Breast epithelium (tissue), 4 donors: Measurements from ENCODE around the gene OSBPL10. TPM values are rescaled to one million over a fixed set of nuclear protein-coding genes. Genes with fewer than 3 reads are reported as not detected.

Source experiments
- DNase-seq, 2 donors: peaks; one replicate each; pipeline ENCODE4 v3.0.0-alpha.2; 2019; ENCODE audit warnings: low spot score in 2 of 2
- H3K27ac ChIP-seq, 2 donors: fragments of 200-600 bp; sonication (generic) in 1 of 2; one replicate each; pipeline ENCODE4 v1.5.1; 2016 to 2019; ENCODE audit warnings: mild to moderate bottlenecking in 1 of 2
- H3K27me3 ChIP-seq, 2 donors: fragments of 200-600 bp; sonication (generic) in 1 of 2; one replicate each; pipeline versions ENCODE4 v1.5.1 to v1.6.0; 2017 to 2019; ENCODE audit warnings: control low read depth in 1 of 2, mild to moderate bottlenecking in 1 of 2
- H3K36me3 ChIP-seq: fragments of 200-600 bp; one replicate; pipeline ENCODE4 v1.5.1; 2019
- H3K4me1 ChIP-seq, 2 donors: fragments of 200-600 bp; sonication (generic); one replicate each; pipeline ENCODE4 v1.5.1; 2016 to 2019; ENCODE audit warnings: control low read depth in 1 of 2
- H3K4me3 ChIP-seq, 3 donors: fragments of 200-600 bp; sonication (generic); 1 replicate in 2 of 3; 2 replicates in 1 of 3; pipeline ENCODE4 v1.5.1; 2016 to 2019; ENCODE audit warnings: mild to moderate bottlenecking in 3 of 3, moderate library complexity in 2 of 3
- H3K9me3 ChIP-seq, 2 donors: fragments of 200-600 bp; sonication (generic) in 1 of 2; one replicate each; pipeline ENCODE4 v1.5.1; 2016 to 2019; ENCODE audit warnings: control low read depth in 1 of 2
- POLR2A ChIP-seq: fragments of 450-650 bp; IDR thresholded peaks from one replicate; pipeline ENCODE4 v1.6.1; 2016; ENCODE audit warnings: antibody characterized with exemption, mild to moderate bottlenecking, moderate library complexity
- POLR2AphosphoS5 ChIP-seq, 3 donors: sonication (generic); formaldehyde crosslinking; IDR thresholded peaks; one replicate each; pipeline ENCODE4 v1.6.1; 2017; ENCODE audit warnings: antibody characterized with exemption in 3 of 3
- intact Hi-C: fragments of 100-400 bp; cut with DNase I; formaldehyde crosslinking; loops from one replicate; pipeline ENCODE4 v1.15.1; 2023; ENCODE audit warnings: low total_unique reads
- total RNA-seq, 3 donors: library from RNA; depleted of rRNA; stranded (reverse); fragments of >200 nt; gene quantifications; one replicate each; pipeline ENCODE4 v1.1.0, GENCODE V29; 2016
- TF ChIP-seq, protein P1 (sequence below), 3 donors: fragments of 450-650 bp; IDR thresholded peaks; one replicate each; pipeline ENCODE4 v1.5.1; 2016 to 2017; ENCODE audit warnings: antibody characterized with exemption in 3 of 3, mild to moderate bottlenecking in 3 of 3, moderate library complexity in 3 of 3

OSBPL10 gene
- total RNA-seq, 3 donors from 2014 or later: 17.6 to 47.4 (median 26.5) TPM

- H3K27me3 ChIP-seq: no peaks in the 10 kb centered on the region
- H3K36me3 ChIP-seq: no peaks in the 10 kb centered on the region
- TF ChIP-seq POLR2AphosphoS5 (IDR thresholded peaks at IDR 0.05): no peak
- TF ChIP-seq, protein P1, sequence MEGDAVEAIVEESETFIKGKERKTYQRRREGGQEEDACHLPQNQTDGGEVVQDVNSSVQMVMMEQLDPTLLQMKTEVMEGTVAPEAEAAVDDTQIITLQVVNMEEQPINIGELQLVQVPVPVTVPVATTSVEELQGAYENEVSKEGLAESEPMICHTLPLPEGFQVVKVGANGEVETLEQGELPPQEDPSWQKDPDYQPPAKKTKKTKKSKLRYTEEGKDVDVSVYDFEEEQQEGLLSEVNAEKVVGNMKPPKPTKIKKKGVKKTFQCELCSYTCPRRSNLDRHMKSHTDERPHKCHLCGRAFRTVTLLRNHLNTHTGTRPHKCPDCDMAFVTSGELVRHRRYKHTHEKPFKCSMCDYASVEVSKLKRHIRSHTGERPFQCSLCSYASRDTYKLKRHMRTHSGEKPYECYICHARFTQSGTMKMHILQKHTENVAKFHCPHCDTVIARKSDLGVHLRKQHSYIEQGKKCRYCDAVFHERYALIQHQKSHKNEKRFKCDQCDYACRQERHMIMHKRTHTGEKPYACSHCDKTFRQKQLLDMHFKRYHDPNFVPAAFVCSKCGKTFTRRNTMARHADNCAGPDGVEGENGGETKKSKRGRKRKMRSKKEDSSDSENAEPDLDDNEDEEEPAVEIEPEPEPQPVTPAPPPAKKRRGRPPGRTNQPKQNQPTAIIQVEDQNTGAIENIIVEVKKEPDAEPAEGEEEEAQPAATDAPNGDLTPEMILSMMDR (IDR thresholded peaks at IDR 0.05): no peak
- TF ChIP-seq POLR2A: no peak
- no peaks in the 10 kb centered on the region for H3K9me3 ChIP-seq
- intact Hi-C loops: no loop called here
- no peaks in the 10 kb centered on the region for H3K4me1 ChIP-seq
- DNase-seq: no peak
- H3K27ac ChIP-seq: no peak overlapping the region
- no peak overlapping the region for H3K4me3 ChIP-seq
These were observed 89.1 kb downstream of the OSBPL10 start for GRCh38 chr3:31891876-31892455.

- H3K9me3 ChIP-seq: no peaks in the 10 kb centered on the region
- no peak overlapping the region for H3K27ac ChIP-seq
- H3K4me1 ChIP-seq: no peaks in the 10 kb centered on the region
- intact Hi-C loops: no loop called here
- DNase-seq: no peak
- TF ChIP-seq, protein P1 (IDR thresholded peaks at IDR 0.05): no peak
- H3K36me3 ChIP-seq: no peaks in the 10 kb centered on the region
- H3K4me3 ChIP-seq: no peak overlapping the region
- no peaks in the 10 kb centered on the region for H3K27me3 ChIP-seq
These were observed 90.2 kb downstream of the OSBPL10 start for GRCh38 chr3:31890742-31891469.

GRCh38 chr3:31890007-31890406 lies 91.1 kb downstream of the OSBPL10 start:
- intact Hi-C loops: no loop called here
- TF ChIP-seq, protein P1 (IDR thresholded peaks at IDR 0.05): no peak
- no peak for TF ChIP-seq POLR2A
- no peak for TF ChIP-seq POLR2AphosphoS5 (IDR thresholded peaks at IDR 0.05)
- H3K27me3 ChIP-seq: no peaks in the 10 kb centered on the region
- no peaks in the 10 kb centered on the region for H3K9me3 ChIP-seq
- H3K27ac ChIP-seq: no peak overlapping the region
- H3K4me1 ChIP-seq: no peaks in the 10 kb centered on the region
- no peak overlapping the region for H3K4me3 ChIP-seq
- no peaks in the 10 kb centered on the region for H3K36me3 ChIP-seq
- DNase-seq: no peak

DNA sequence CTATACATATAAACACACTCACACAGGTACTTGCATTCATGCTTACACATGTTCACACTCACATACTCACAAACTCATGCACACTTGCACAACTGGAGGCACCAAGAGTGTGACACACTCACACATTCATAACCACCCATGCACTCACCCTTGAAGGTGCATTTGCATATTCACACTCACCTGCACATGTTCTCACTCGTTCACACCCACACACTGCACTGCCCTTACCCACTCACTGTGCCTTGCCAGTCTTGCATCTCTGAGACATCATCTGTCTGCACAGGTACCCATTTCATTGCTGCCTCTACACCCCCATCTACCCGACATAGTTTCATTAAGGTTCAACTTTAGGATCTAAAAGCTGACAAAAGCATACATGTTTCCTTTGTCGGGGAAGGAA lies 95.8 kb downstream of the OSBPL10 start:
- TF ChIP-seq POLR2A (no peak), POLR2AphosphoS5 (IDR thresholded peaks at IDR 0.05) (no peak)
- TF ChIP-seq, protein P1 (IDR thresholded peaks at IDR 0.05): no peak
- Histone ChIP-seq H3K4me3 (no peak overlapping the region), H3K36me3 (no peaks in the 10 kb centered on the region), H3K27me3 (no peaks in the 10 kb centered on the region), H3K9me3 (no peaks in the 10 kb centered on the region), H3K4me1 (no peaks in the 10 kb centered on the region), H3K27ac (no peak overlapping the region)
- intact Hi-C loops: no loop called here
- no peak for DNase-seq

DNA sequence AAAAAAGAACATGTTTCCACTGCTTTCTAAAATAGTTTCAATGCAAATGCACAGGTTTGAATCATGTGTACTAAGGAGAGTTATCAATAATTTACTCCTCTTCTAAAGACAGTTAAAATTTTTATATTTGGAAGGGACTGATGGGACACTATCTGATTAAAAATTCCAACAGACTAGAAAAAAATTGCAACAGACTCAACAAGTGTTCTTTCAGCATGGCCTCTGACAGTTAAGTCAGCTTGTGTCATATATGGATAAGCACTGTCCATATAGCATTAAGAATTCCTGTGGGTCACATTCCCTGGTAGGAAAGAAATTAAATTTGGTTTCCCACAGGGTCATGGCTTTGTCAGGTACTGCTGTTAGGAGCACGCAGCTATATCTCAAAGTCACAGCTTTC lies 96.8 kb downstream of the OSBPL10 start:
- Histone ChIP-seq H3K9me3 (no peaks in the 10 kb centered on the region), H3K36me3 (no peaks in the 10 kb centered on the region), H3K4me1 (no peaks in the 10 kb centered on the region), H3K27ac (no peak overlapping the region), H3K4me3 (no peak overlapping the region), H3K27me3 (no peaks in the 10 kb centered on the region)
- no peak for DNase-seq
- no peak for TF ChIP-seq POLR2AphosphoS5 (IDR thresholded peaks at IDR 0.05)
- TF ChIP-seq, protein P1 (IDR thresholded peaks at IDR 0.05): no peak
- no peak for TF ChIP-seq POLR2A
- intact Hi-C loops: no loop called here
